ENCODE data around the gene SGSM2.
A peak's percentile ranks its signal among the peaks of the same experiment; 100 is the strongest.

Gene SGSM2

DNA sequence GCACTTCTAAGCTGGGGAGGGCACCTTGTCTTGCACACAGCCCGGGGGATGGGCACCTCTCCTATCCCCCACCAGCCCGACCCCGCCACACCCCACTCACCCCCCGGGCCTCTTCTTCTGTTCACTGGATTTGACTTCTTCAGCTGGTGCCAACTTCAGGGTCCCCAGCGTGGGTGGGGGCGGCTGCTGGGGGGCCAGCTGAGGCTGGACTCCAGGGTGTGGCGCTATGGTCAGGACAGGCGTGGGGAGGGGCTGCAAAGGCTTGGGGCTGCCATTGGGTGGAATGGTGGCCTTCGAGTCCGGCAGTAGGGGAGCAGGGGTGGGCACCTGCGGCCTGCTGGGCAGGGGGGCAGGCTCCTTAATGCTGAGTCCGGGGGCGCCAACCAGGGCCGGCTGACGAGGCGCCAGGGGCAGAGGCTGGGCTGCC is 57.5 kb downstream of the SGSM2 start:
- no peak for DNase-seq (ENCODE audit: low read depth in 1 of 2, low spot score in 1 of 2)
- H3K4me3 ChIP-seq (replicated peaks; ENCODE audit: insufficient read depth, low read length) = no peak overlapping the region
- H3K27me3 ChIP-seq (ENCODE audit: insufficient read depth, poor library complexity, severe bottlenecking) = no peaks in the 10 kb centered on the region
- no peak overlapping the region for H3K27ac ChIP-seq (replicated peaks)
- no peak for TF ChIP-seq POLR2AphosphoS5 (IDR thresholded peaks at IDR 0.05; ENCODE audit: low read depth)
- TF ChIP-seq, protein P1, sequence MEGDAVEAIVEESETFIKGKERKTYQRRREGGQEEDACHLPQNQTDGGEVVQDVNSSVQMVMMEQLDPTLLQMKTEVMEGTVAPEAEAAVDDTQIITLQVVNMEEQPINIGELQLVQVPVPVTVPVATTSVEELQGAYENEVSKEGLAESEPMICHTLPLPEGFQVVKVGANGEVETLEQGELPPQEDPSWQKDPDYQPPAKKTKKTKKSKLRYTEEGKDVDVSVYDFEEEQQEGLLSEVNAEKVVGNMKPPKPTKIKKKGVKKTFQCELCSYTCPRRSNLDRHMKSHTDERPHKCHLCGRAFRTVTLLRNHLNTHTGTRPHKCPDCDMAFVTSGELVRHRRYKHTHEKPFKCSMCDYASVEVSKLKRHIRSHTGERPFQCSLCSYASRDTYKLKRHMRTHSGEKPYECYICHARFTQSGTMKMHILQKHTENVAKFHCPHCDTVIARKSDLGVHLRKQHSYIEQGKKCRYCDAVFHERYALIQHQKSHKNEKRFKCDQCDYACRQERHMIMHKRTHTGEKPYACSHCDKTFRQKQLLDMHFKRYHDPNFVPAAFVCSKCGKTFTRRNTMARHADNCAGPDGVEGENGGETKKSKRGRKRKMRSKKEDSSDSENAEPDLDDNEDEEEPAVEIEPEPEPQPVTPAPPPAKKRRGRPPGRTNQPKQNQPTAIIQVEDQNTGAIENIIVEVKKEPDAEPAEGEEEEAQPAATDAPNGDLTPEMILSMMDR (IDR thresholded peaks at IDR 0.05; ENCODE audit: insufficient read depth, low read length) = no peak
- TF ChIP-seq SPI1 (IDR thresholded peaks at IDR 0.05; ENCODE audit: borderline replicate concordance, low read depth) = no peak
- TF ChIP-seq, protein P2, sequence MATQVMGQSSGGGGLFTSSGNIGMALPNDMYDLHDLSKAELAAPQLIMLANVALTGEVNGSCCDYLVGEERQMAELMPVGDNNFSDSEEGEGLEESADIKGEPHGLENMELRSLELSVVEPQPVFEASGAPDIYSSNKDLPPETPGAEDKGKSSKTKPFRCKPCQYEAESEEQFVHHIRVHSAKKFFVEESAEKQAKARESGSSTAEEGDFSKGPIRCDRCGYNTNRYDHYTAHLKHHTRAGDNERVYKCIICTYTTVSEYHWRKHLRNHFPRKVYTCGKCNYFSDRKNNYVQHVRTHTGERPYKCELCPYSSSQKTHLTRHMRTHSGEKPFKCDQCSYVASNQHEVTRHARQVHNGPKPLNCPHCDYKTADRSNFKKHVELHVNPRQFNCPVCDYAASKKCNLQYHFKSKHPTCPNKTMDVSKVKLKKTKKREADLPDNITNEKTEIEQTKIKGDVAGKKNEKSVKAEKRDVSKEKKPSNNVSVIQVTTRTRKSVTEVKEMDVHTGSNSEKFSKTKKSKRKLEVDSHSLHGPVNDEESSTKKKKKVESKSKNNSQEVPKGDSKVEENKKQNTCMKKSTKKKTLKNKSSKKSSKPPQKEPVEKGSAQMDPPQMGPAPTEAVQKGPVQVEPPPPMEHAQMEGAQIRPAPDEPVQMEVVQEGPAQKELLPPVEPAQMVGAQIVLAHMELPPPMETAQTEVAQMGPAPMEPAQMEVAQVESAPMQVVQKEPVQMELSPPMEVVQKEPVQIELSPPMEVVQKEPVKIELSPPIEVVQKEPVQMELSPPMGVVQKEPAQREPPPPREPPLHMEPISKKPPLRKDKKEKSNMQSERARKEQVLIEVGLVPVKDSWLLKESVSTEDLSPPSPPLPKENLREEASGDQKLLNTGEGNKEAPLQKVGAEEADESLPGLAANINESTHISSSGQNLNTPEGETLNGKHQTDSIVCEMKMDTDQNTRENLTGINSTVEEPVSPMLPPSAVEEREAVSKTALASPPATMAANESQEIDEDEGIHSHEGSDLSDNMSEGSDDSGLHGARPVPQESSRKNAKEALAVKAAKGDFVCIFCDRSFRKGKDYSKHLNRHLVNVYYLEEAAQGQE (IDR thresholded peaks at IDR 0.05; ENCODE audit: insufficient replicate concordance, low read depth) = no peak
- TF ChIP-seq GABPA (IDR thresholded peaks at IDR 0.05; ENCODE audit: low read depth) = no peak

DNA sequence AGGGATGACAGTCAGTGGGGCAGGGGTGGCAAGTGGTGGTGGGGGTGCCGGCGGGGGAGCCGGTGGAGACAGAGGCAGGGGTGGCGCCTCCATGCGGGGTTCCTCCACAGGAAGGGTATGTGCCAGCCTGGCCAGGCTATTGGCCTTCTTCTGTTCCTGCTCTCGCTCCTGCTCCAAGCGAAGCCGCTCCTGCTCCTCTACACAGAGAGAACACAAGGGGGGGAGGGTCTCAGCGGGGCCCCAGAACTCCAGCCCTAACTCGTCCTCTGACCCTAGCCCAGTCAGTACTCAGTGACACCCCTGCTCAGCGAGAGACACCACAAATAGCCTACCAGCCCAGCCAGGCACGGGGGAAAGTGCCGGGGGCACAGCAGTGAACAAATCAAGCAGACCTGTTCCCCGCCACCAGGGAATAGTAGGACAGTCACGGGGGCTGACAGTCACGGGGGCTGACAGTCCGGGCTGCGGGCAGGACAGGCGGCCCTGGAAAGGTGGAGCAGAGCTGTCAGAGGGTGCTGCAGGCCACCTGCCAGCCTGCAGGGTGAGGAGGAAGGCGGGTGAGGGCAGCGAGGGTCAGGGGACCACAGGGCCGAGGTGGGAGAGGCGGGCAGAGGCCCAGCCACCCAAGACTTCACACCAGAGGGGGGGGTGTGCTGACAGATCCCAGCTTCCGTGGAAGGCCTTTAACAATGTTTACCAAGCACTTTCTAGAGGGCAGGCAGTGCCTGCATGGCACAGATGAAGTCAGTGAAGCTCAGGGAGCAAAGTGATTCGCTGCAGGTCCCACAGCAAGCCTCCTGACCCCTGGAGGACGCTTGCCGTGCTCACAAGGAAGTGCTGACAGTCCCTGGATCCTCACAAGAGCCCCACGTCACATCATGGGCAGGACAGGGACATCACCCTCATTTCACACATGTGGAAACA is 58.2 kb downstream of the SGSM2 start:
- no peak for DNase-seq (ENCODE audit: low read depth in 1 of 2, low spot score in 1 of 2)
- Histone ChIP-seq H3K4me3 (replicated peaks; ENCODE audit: insufficient read depth, low read length) (no peak overlapping the region), H3K27me3 (ENCODE audit: insufficient read depth, poor library complexity, severe bottlenecking) (no peaks in the 10 kb centered on the region), H3K27ac (replicated peaks) (no peak overlapping the region; the same call in 1 of the 2 replicates)
- TF ChIP-seq, protein P1 (IDR thresholded peaks at IDR 0.05; ENCODE audit: insufficient read depth, low read length) = no peak
- no peak for TF ChIP-seq GABPA (IDR thresholded peaks at IDR 0.05; ENCODE audit: low read depth)
- no peak for TF ChIP-seq POLR2AphosphoS5 (IDR thresholded peaks at IDR 0.05; ENCODE audit: low read depth)
- TF ChIP-seq SPI1 (IDR thresholded peaks at IDR 0.05; ENCODE audit: borderline replicate concordance, low read depth) = no peak
- TF ChIP-seq, protein P2 (IDR thresholded peaks at IDR 0.05; ENCODE audit: insufficient replicate concordance, low read depth) = no peak

DNA sequence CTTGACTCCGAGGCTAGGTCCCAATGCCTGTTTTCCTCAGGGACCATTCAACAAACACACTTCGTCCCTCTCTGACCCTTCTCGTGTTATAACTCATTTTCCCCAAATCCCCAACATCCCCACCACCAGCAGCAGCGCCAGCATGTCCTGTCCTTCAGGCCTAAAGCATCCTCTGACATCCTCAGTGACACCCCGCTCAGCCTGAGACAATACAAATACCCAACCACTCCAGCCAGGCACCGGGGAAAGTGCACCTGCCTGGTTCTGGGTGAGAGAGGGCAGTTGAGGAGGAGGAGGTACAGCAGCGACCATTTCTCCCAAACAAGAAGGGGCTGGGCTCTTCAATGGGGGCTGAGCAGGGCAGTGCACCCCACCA is 58.9 kb downstream of the SGSM2 start:
- no peaks in the 10 kb centered on the region for H3K27me3 ChIP-seq (ENCODE audit: insufficient read depth, poor library complexity, severe bottlenecking)
- no peak for DNase-seq (ENCODE audit: low read depth in 1 of 2, low spot score in 1 of 2)
- H3K4me3 ChIP-seq (replicated peaks; ENCODE audit: insufficient read depth, low read length) = peak overlapping the region; percentile 31
- TF ChIP-seq SPI1 (IDR thresholded peaks at IDR 0.05; ENCODE audit: borderline replicate concordance, low read depth) (no peak), POLR2AphosphoS5 (IDR thresholded peaks at IDR 0.05; ENCODE audit: low read depth) (no peak), GABPA (IDR thresholded peaks at IDR 0.05; ENCODE audit: low read depth) (no peak)
- TF ChIP-seq, protein P1 (IDR thresholded peaks at IDR 0.05; ENCODE audit: insufficient read depth, low read length) = no peak
- TF ChIP-seq, protein P2 (IDR thresholded peaks at IDR 0.05; ENCODE audit: insufficient replicate concordance, low read depth) = no peak
- H3K27ac ChIP-seq (replicated peaks) = peak overlapping the region; percentile 69
